Endothelial cell of umbilical vein (primary cell): ENCODE data around the gene HSD17B7.

Source experiments
- CTCF ChIP-seq, 2 donors: IDR thresholded peaks; 1 replicate in 1 of 2; 2 replicates in 1 of 2; pipeline ENCODE4 v1.5.1; 2011; ENCODE audit warnings: low read length in 2 of 2, mild to moderate bottlenecking in 2 of 2, moderate library complexity in 2 of 2, control low read depth in 1 of 2, inconsistent platforms in 1 of 2, low read depth in 1 of 2; ENCODE audit not compliant: insufficient read depth in 1 of 2; ENCODE audit errors: extremely low read depth in 1 of 2
- JUN ChIP-seq: IDR thresholded peaks from 2 replicates; pipeline ENCODE4 v1.6.1; 2011; ENCODE audit warnings: borderline replicate concordance, low read depth; ENCODE audit not compliant: insufficient read length, insufficient read depth

DNA sequence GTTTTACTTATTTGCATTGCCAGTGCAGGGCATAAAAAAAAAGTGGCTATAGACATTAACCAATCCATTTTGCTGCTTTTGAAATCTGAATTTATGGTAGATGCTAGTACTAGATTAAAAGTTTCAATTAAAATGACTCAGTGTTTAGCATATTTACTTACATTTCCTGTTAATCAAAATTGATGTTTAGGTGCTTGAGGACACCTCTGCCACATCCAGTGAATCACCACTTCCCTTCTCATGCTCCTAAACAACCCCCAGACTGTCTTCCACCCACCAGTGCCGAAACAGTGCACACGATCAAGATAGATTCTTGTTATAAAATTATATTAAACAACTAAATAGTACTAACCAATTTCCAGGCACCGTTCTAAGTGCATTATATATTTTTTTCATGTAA is 32.7 kb downstream of the HSD17B7 start:
- TF ChIP-seq JUN (no peak), CTCF (IDR thresholded peaks at IDR 0.05; ENCODE audit: extremely low read depth in 1 of 2, insufficient read depth in 1 of 2, low read depth in 1 of 2, low read length in 2 of 2) (no peak)
